ENCODE data around the gene IQGAP1. TPM values are rescaled to one million over a fixed set of nuclear protein-coding genes. Genes with fewer than 3 reads are reported as not detected.

Gene IQGAP1
- total RNA-seq, 4 donors from 2014 or later: 206 to 448 (median 215) TPM

- no peak for DNase-seq (ENCODE audit: low spot score in 2 of 2)
- TF ChIP-seq POLR2AphosphoS5 (IDR thresholded peaks at IDR 0.05) (no peak), POLR2A (IDR thresholded peaks at IDR 0.05) (no peak), CTCF (IDR thresholded peaks at IDR 0.05) (no peak), EP300 (IDR thresholded peaks at IDR 0.05) (no peak)
- H3K4me1 ChIP-seq: peaks cover 34% of the 10 kb centered on the region
- H3K4me3 ChIP-seq: peak overlapping the region; percentile 75
- H3K27ac ChIP-seq: no peak overlapping the region
- H3K27me3 ChIP-seq: no peaks in the 10 kb centered on the region
- no peaks in the 10 kb centered on the region for H3K36me3 ChIP-seq
- WGBS: 24% methylated on average over 4 of the region's 4 CpGs
- no peaks in the 10 kb centered on the region for H3K9me3 ChIP-seq
Observed at GRCh38 chr15:90531147-90531546, 143.1 kb downstream of the IQGAP1 start.

- Histone ChIP-seq H3K27ac (no peak overlapping the region), H3K27me3 (no peaks in the 10 kb centered on the region), H3K36me3 (no peaks in the 10 kb centered on the region), H3K9me3 (no peaks in the 10 kb centered on the region), H3K4me1 (peaks cover 27% of the 10 kb centered on the region), H3K4me3 (no peak overlapping the region)
- no peak for DNase-seq (ENCODE audit: low spot score in 2 of 2)
- 80% methylated on average over 5 of the region's 5 CpGs for WGBS
- TF ChIP-seq POLR2AphosphoS5 (IDR thresholded peaks at IDR 0.05) (no peak), POLR2A (IDR thresholded peaks at IDR 0.05) (no peak), EP300 (IDR thresholded peaks at IDR 0.05) (no peak), CTCF (IDR thresholded peaks at IDR 0.05) (no peak)
Observed at GRCh38 chr15:90535254-90535653, 147.2 kb downstream of the IQGAP1 start.

- no peaks in the 10 kb centered on the region for H3K27me3 ChIP-seq
- WGBS: 79% methylated on average over 10 of the region's 10 CpGs
- H3K27ac ChIP-seq: no peak overlapping the region
- TF ChIP-seq POLR2AphosphoS5 (IDR thresholded peaks at IDR 0.05): no peak
- TF ChIP-seq CTCF (IDR thresholded peaks at IDR 0.05): no peak
- no peak for TF ChIP-seq POLR2A (IDR thresholded peaks at IDR 0.05)
- no peak for TF ChIP-seq EP300 (IDR thresholded peaks at IDR 0.05)
- H3K4me1 ChIP-seq: peaks cover 5% of the 10 kb centered on the region
- H3K4me3 ChIP-seq: no peak overlapping the region
- no peaks in the 10 kb centered on the region for H3K9me3 ChIP-seq
- H3K36me3 ChIP-seq: no peaks in the 10 kb centered on the region
- no peak for DNase-seq (ENCODE audit: low spot score in 2 of 2)
Observed at GRCh38 chr15:90539789-90540188, 151.7 kb downstream of the IQGAP1 start.

- 83% methylated on average over 3 of the region's 3 CpGs for WGBS
- no peaks in the 10 kb centered on the region for H3K4me1 ChIP-seq
- H3K27me3 ChIP-seq: no peaks in the 10 kb centered on the region
- H3K27ac ChIP-seq: no peak overlapping the region
- no peaks in the 10 kb centered on the region for H3K36me3 ChIP-seq
- no peak overlapping the region for H3K4me3 ChIP-seq
- TF ChIP-seq EP300 (IDR thresholded peaks at IDR 0.05): no peak
- no peak for TF ChIP-seq CTCF (IDR thresholded peaks at IDR 0.05)
- TF ChIP-seq POLR2AphosphoS5 (IDR thresholded peaks at IDR 0.05): no peak
- no peak for TF ChIP-seq POLR2A (IDR thresholded peaks at IDR 0.05)
- H3K9me3 ChIP-seq: no peaks in the 10 kb centered on the region
- no peak for DNase-seq (ENCODE audit: low spot score in 2 of 2)
Observed at GRCh38 chr15:90540768-90541167, 152.7 kb downstream of the IQGAP1 start.

- 91% methylated on average over 7 of the region's 7 CpGs for WGBS
- H3K36me3 ChIP-seq: peaks cover 4% of the 10 kb centered on the region
- no peak overlapping the region for H3K4me3 ChIP-seq
- H3K27ac ChIP-seq: no peak overlapping the region
- H3K9me3 ChIP-seq: no peaks in the 10 kb centered on the region
- no peak for DNase-seq (ENCODE audit: low spot score in 2 of 2)
- peaks cover 8% of the 10 kb centered on the region for H3K4me1 ChIP-seq
- TF ChIP-seq CTCF (IDR thresholded peaks at IDR 0.05) (no peak), POLR2A (IDR thresholded peaks at IDR 0.05) (no peak), POLR2AphosphoS5 (IDR thresholded peaks at IDR 0.05) (no peak), EP300 (IDR thresholded peaks at IDR 0.05) (no peak)
- no peaks in the 10 kb centered on the region for H3K27me3 ChIP-seq
Observed at GRCh38 chr15:90545095-90545494, 157.1 kb downstream of the IQGAP1 start.

Data from suprapubic skin (tissue), 4 donors.